ENCODE measurements around the gene CD300LD.
"Not testable (repeated sequence)": the region's sequence is repeated elsewhere in the genome, so short reads cannot be mapped to it uniquely, and the experiment has no call there.

Gene CD300LD

GRCh38 chr17:74569020-74570003, 22.8 kb downstream of the CD300LD start:
- DNase-seq: peak; percentile 8 to 18

GRCh38 chr17:74568106-74568873, 23.8 kb downstream of the CD300LD start:
- no peak for DNase-seq

GRCh38 chr17:74567397-74567796, 24.7 kb downstream of the CD300LD start, which contains the start of gene CD300H:
Gene CD300H, minus strand, starts transcription at chr17:74567509.
- no peak for DNase-seq

GRCh38 chr17:74566132-74566753, 25.8 kb downstream of the CD300LD start:
- DNase-seq: peak; percentile 5 to 24

- DNase-seq: no peak
Observed at GRCh38 chr17:74565126-74565525, 27.0 kb downstream of the CD300LD start.

GRCh38 chr17:74563358-74563757, 28.7 kb downstream of the CD300LD start:
- no peak for DNase-seq

- DNase-seq: no peak
Observed at GRCh38 chr17:74561586-74561985, 30.5 kb downstream of the CD300LD start.

- DNase-seq: no peak
Observed at GRCh38 chr17:74558882-74559519, 33.1 kb downstream of the CD300LD start.

GRCh38 chr17:74558402-74558801, 33.7 kb downstream of the CD300LD start:
- not testable (repeated sequence) for DNase-seq

- DNase-seq: no peak
Observed at GRCh38 chr17:74555427-74555940, 36.6 kb downstream of the CD300LD start.

GRCh38 chr17:74554909-74555308, 37.2 kb downstream of the CD300LD start:
- no peak for DNase-seq

GRCh38 chr17:74552037-74552436, 40.0 kb downstream of the CD300LD start:
- DNase-seq: no peak

- DNase-seq: no peak
Observed at GRCh38 chr17:74550602-74551001, 41.5 kb downstream of the CD300LD start.

GRCh38 chr17:74549343-74549742, 42.7 kb downstream of the CD300LD start:
- no peak for DNase-seq

- DNase-seq: no peak
Observed at GRCh38 chr17:74547736-74548135, 44.3 kb downstream of the CD300LD start.

GRCh38 chr17:74547264-74547663, 44.8 kb downstream of the CD300LD start:
- DNase-seq: no peak

GRCh38 chr17:74546586-74546985, 45.5 kb downstream of the CD300LD start:
- no peak for DNase-seq

GRCh38 chr17:74545843-74546230, 46.2 kb downstream of the CD300LD start, which contains the start of gene CD300C:
Gene CD300C, minus strand, starts transcription at chr17:74546115. Its CDS starts 333 bp downstream, at chr17:74545782.
- no peak for DNase-seq

- DNase-seq: no peak
Observed at GRCh38 chr17:74544991-74545842, 46.9 kb downstream of the CD300LD start.

GRCh38 chr17:74543891-74544760, 48.0 kb downstream of the CD300LD start:
- DNase-seq: no peak

Data from NCI-H1930 (cell line).